WTC11 (cell line): ENCODE measurements around the gene LBX1. TPM values are rescaled to one million over a fixed set of nuclear protein-coding genes. Genes with fewer than 3 reads are reported as not detected.

Experiments
- ATAC-seq: fragments of 200-7000 bp; cut with Tn5 transposase; 2 replicates; pipeline ENCODE4 v1.10.0; 2021; ENCODE audit warnings: mild to moderate bottlenecking, moderate library complexity
- CTCF ChIA-PET: fragments of 300-600 bp; sonication (Branson Sonifier 250); formaldehyde crosslinking; loops from one replicate; lab custom pipeline; 2021; ENCODE audit warnings: antibody characterized with exemption; lab: Charles Lee
- POLR2A ChIA-PET: fragments of 350-600 bp; sonication (Branson Sonifier 250); formaldehyde crosslinking; loops from one replicate; lab custom pipeline; 2021; ENCODE audit warnings: antibody characterized with exemption; lab: Charles Lee
- DNase-seq: peaks from one replicate; pipeline ENCODE4 v3.0.0; 2021; ENCODE audit warnings: low spot score
- H3K27ac Mint-ChIP-seq: 2 replicates; pipeline ENCODE4 v1.8.0; 2021; ENCODE audit warnings: mixed read lengths
- H3K27me3 Mint-ChIP-seq: 2 replicates; pipeline ENCODE4 v1.8.0; 2021; ENCODE audit warnings: low read depth, mild to moderate bottlenecking, moderate library complexity, mixed read lengths
- H3K36me3 Mint-ChIP-seq: 2 replicates; pipeline ENCODE4 v1.8.0; 2021; ENCODE audit warnings: mixed read lengths
- H3K4me1 Mint-ChIP-seq: 2 replicates; pipeline ENCODE4 v1.8.0; 2022; ENCODE audit warnings: mixed read lengths
- H3K4me3 Mint-ChIP-seq: 2 replicates; pipeline ENCODE4 v1.8.0; 2021; ENCODE audit warnings: mild to moderate bottlenecking, moderate library complexity, mixed read lengths
- H3K9me3 Mint-ChIP-seq: 2 replicates; pipeline ENCODE4 v1.8.0; 2021; ENCODE audit warnings: mixed read lengths
- ATF6 ChIP-seq: sonication (generic); formaldehyde crosslinking; IDR thresholded peaks from 2 replicates; pipeline ENCODE4 v1.8.1; 2023; ENCODE audit warnings: mild to moderate bottlenecking, missing genetic modification reagents
- CREB1 ChIP-seq: sonication (generic); formaldehyde crosslinking; IDR thresholded peaks from 2 replicates; pipeline ENCODE4 v1.8.0; 2023; ENCODE audit warnings: mild to moderate bottlenecking, missing genetic modification reagents
- CREM ChIP-seq: sonication (generic); formaldehyde crosslinking; IDR thresholded peaks from 2 replicates; pipeline ENCODE4 v1.8.1; 2022; ENCODE audit warnings: mild to moderate bottlenecking, missing genetic modification reagents, moderate library complexity
- EMX1 ChIP-seq: fragments of 250-450 bp; sonication (Bioruptor Pico); IDR thresholded peaks from 2 replicates; pipeline ENCODE4 v1.8.0; 2021; ENCODE audit warnings: mild to moderate bottlenecking
- ETV6 ChIP-seq: sonication (generic); formaldehyde crosslinking; IDR thresholded peaks from 2 replicates; pipeline ENCODE4 v1.8.1; 2022; ENCODE audit warnings: mild to moderate bottlenecking, missing genetic modification reagents
- GABPB1 ChIP-seq: sonication (generic); formaldehyde crosslinking; IDR thresholded peaks from 2 replicates; pipeline ENCODE4 v1.8.1; 2023; ENCODE audit warnings: mild to moderate bottlenecking, missing genetic modification reagents
- GTF2I ChIP-seq: fragments of 250-450 bp; sonication (Bioruptor Pico); conservative IDR thresholded peaks from 2 replicates; pipeline ENCODE4 v1.4.0; 2021; ENCODE audit warnings: mild to moderate bottlenecking
- HMGA2 ChIP-seq: fragments of 250-450 bp; sonication (Bioruptor Pico); IDR thresholded peaks from 2 replicates; pipeline ENCODE4 v1.4.0; 2021; ENCODE audit warnings: mild to moderate bottlenecking, moderate library complexity
- IRF2 ChIP-seq: sonication (generic); formaldehyde crosslinking; IDR thresholded peaks from 2 replicates; pipeline ENCODE4 v1.8.0; 2022; ENCODE audit warnings: low read depth, missing genetic modification reagents, borderline replicate concordance
- NFATC4 ChIP-seq: fragments of 250-450 bp; sonication (Bioruptor Pico); IDR thresholded peaks from 2 replicates; pipeline ENCODE4 v1.9.0; 2021; ENCODE audit warnings: mild to moderate bottlenecking
- NR2C2 ChIP-seq: sonication (generic); formaldehyde crosslinking; IDR thresholded peaks from 2 replicates; pipeline ENCODE4 v1.8.0; 2022; ENCODE audit warnings: mild to moderate bottlenecking, missing genetic modification reagents
- RELA ChIP-seq: sonication (generic); formaldehyde crosslinking; IDR thresholded peaks from 2 replicates; pipeline ENCODE4 v1.8.1; 2022; ENCODE audit warnings: missing genetic modification reagents, mild to moderate bottlenecking, borderline replicate concordance
- RORB ChIP-seq: fragments of 250-450 bp; sonication (Bioruptor Pico); IDR thresholded peaks from 2 replicates; pipeline ENCODE4 v1.9.0; 2021; ENCODE audit warnings: mild to moderate bottlenecking
- SP1 ChIP-seq: sonication (generic); formaldehyde crosslinking; conservative IDR thresholded peaks from 2 replicates; pipeline ENCODE4 v1.8.1; 2022; ENCODE audit warnings: missing genetic modification reagents
- USF1 ChIP-seq: sonication (generic); formaldehyde crosslinking; IDR thresholded peaks from 2 replicates; pipeline ENCODE4 v1.8.0; 2022; ENCODE audit warnings: mild to moderate bottlenecking, missing genetic modification reagents
- ZBTB21 ChIP-seq: sonication (generic); formaldehyde crosslinking; IDR thresholded peaks from 2 replicates; pipeline ENCODE4 v1.8.1; 2023; ENCODE audit warnings: mild to moderate bottlenecking, missing genetic modification reagents, borderline replicate concordance
- ZNF219 ChIP-seq: sonication (generic); formaldehyde crosslinking; IDR thresholded peaks from 2 replicates; pipeline ENCODE4 v1.8.0; 2023; ENCODE audit warnings: missing genetic modification reagents, mild to moderate bottlenecking, borderline replicate concordance
- ZNF263 ChIP-seq: sonication (generic); formaldehyde crosslinking; IDR thresholded peaks from 2 replicates; pipeline ENCODE4 v1.8.1; 2022; ENCODE audit warnings: low read depth, mild to moderate bottlenecking, moderate library complexity, missing genetic modification reagents
- ZNF317 ChIP-seq: sonication (generic); formaldehyde crosslinking; IDR thresholded peaks from 2 replicates; pipeline ENCODE4 v1.8.1; 2023; ENCODE audit warnings: low read depth, mild to moderate bottlenecking, moderate library complexity, missing genetic modification reagents, borderline replicate concordance
- ZNF416 ChIP-seq: fragments of 250-450 bp; sonication (Bioruptor Pico); IDR thresholded peaks from 2 replicates; pipeline ENCODE4 v1.9.0; 2021; ENCODE audit warnings: mild to moderate bottlenecking, inconsistent platforms
- total RNA-seq: library from RNA; stranded (reverse); gene quantifications from 3 replicates; pipeline ENCODE4 v1.2.3, GENCODE V29; 2021
- TF ChIP-seq, protein P1 (sequence below): fragments of 250-450 bp; sonication (Bioruptor Pico); conservative IDR thresholded peaks from 2 replicates; pipeline ENCODE4 v1.9.0; 2021; ENCODE audit warnings: mild to moderate bottlenecking
- TF ChIP-seq, protein P2 (sequence below): sonication (generic); formaldehyde crosslinking; IDR thresholded peaks from 2 replicates; pipeline ENCODE4 v1.8.0; 2022; ENCODE audit warnings: mild to moderate bottlenecking, missing genetic modification reagents
- TF ChIP-seq, protein P3 (sequence below): sonication (generic); formaldehyde crosslinking; IDR thresholded peaks from 2 replicates; pipeline ENCODE4 v1.8.1; 2023; ENCODE audit warnings: mild to moderate bottlenecking, missing genetic modification reagents
- TF ChIP-seq, protein P4 (sequence below): sonication (generic); formaldehyde crosslinking; IDR thresholded peaks from 2 replicates; pipeline ENCODE4 v1.8.1; 2022; ENCODE audit warnings: mild to moderate bottlenecking, moderate library complexity, missing genetic modification reagents

LBX1 gene
- total RNA-seq, 1 experiment from 2014 or later: not detected

GRCh38 chr10:101250136-101250535, 20.9 kb upstream of the LBX1 start:
- DNase-seq (no peak), ATAC-seq (no peak)
- POLR2A ChIA-PET: interaction anchor here (0.6 kb wide), 1 partner anchor 15 kb away, joined by 4 read pairs; no protein-coding TSS in a partner anchor
- Mint-ChIP-seq H3K27ac (no peak overlapping the region), H3K9me3 (no peaks in the 10 kb centered on the region), H3K4me1 (peaks cover 6% of the 10 kb centered on the region), H3K27me3 (peaks cover 46% of the 10 kb centered on the region), H3K36me3 (no peaks in the 10 kb centered on the region), H3K4me3 (no peak overlapping the region)
- TF ChIP-seq NFATC4 (CRISPR knock-in tag) (no peak), EMX1 (no peak), GTF2I (no peak), ZNF263 (no peak), CREB1 (no peak), GABPB1 (CRISPR knock-in tag) (no peak), IRF2 (CRISPR knock-in tag) (no peak), ZBTB21 (CRISPR knock-in tag) (no peak), HMGA2 (no peak), SP1 (CRISPR knock-in tag) (no peak), ZNF317 (no peak), NR2C2 (CRISPR knock-in tag) (no peak), ETV6 (CRISPR knock-in tag) (no peak), USF1 (CRISPR knock-in tag) (no peak), ZNF416 (CRISPR knock-in tag) (no peak), RORB (CRISPR knock-in tag) (no peak)
- TF ChIP-seq, protein P1, sequence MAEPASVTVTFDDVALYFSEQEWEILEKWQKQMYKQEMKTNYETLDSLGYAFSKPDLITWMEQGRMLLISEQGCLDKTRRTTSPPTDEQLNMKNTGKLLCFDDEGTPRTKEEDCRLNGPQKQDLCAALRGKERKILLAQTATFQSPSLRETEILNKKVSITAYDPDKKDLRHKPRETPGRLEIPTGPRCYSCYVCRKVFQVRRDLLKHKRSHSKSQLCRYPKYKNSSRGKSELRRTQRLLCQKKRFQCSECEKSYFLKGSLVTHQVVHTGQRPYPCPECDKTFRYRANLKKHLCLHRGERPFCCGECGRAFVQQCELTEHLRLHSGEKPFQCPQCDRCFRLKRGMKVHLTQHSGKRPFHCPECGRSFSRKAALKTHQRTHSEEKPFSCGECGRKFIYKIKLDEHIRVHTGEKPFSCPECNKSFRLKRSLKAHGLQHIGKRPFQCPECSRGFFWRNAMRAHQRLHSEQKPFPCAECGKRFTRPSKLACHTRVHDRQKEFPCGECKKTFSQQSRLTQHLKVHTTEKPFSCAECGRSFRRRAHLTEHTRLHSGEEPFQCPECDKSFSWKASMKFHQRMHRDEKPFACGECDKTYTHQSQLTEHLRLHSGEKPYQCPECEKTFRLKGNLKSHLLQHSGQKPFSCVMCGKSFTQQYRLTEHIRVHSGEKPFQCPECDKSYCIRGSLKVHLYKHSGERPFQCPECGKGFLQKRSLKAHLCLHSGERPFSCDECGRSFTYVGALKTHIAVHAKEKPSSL (CRISPR knock-in tag): no peak
- TF ChIP-seq, protein P2, sequence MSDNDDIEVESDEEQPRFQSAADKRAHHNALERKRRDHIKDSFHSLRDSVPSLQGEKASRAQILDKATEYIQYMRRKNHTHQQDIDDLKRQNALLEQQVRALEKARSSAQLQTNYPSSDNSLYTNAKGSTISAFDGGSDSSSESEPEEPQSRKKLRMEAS: no peak
- TF ChIP-seq, protein P3, sequence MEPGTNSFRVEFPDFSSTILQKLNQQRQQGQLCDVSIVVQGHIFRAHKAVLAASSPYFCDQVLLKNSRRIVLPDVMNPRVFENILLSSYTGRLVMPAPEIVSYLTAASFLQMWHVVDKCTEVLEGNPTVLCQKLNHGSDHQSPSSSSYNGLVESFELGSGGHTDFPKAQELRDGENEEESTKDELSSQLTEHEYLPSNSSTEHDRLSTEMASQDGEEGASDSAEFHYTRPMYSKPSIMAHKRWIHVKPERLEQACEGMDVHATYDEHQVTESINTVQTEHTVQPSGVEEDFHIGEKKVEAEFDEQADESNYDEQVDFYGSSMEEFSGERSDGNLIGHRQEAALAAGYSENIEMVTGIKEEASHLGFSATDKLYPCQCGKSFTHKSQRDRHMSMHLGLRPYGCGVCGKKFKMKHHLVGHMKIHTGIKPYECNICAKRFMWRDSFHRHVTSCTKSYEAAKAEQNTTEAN (CRISPR knock-in tag): no peak
- TF ChIP-seq, protein P4, sequence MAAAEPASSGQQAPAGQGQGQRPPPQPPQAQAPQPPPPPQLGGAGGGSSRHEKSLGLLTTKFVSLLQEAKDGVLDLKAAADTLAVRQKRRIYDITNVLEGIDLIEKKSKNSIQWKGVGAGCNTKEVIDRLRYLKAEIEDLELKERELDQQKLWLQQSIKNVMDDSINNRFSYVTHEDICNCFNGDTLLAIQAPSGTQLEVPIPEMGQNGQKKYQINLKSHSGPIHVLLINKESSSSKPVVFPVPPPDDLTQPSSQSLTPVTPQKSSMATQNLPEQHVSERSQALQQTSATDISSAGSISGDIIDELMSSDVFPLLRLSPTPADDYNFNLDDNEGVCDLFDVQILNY (CRISPR knock-in tag): no peak
- CTCF ChIA-PET: interaction anchor here (0.6 to 3.0 kb wide), 4 partner anchors 11 to 62 kb away, joined by 3 to 14 read pairs (median 5); no protein-coding TSS in a partner anchor

DNA sequence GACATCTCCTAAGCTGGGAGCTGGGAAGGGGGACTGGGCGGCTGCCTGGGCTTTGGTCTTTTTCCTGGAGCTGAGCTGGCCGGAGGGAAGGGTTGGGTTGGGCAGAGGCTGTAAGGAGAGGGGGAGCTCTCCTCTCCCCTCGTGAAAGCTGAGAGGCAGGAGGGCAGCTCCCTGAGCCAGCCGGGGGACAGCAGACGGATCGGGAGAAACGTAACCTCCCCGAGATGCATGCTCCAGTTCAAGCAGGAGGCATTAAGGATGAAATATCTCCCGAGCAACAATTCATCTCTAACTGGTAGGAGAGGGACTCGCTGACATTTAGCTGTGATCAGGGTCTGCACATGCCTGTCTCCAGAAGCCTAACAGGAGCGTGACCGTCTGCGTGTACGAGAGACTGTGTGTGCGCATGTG, 19.9 kb upstream of the LBX1 start:
- no peak overlapping the region for H3K27ac Mint-ChIP-seq
- H3K4me1 Mint-ChIP-seq: peaks cover 4% of the 10 kb centered on the region
- ChIA-PET CTCF (interaction anchor here (1.1 to 3.0 kb wide), 5 partner anchors 10 to 43 kb away, joined by 3 to 14 read pairs (median 5); no protein-coding TSS in a partner anchor), POLR2A (no interaction called here)
- no peak overlapping the region for H3K4me3 Mint-ChIP-seq
- no peaks in the 10 kb centered on the region for H3K36me3 Mint-ChIP-seq
- ATAC-seq (no peak), DNase-seq (no peak)
- H3K9me3 Mint-ChIP-seq: no peaks in the 10 kb centered on the region
- H3K27me3 Mint-ChIP-seq: peaks cover 42% of the 10 kb centered on the region
- no peak for TF ChIP-seq CREM
- no peak for TF ChIP-seq ATF6 (CRISPR knock-in tag)
- TF ChIP-seq ZNF219 (CRISPR knock-in tag): no peak
- TF ChIP-seq NFATC4 (CRISPR knock-in tag): no peak
- TF ChIP-seq HMGA2: no peak
- TF ChIP-seq RELA (CRISPR knock-in tag): no peak
